HEK293 (cell line): Measurements from ENCODE around the gene TRAPPC10.

Experiments
- CTCF ChIP-seq: fragments of 450-650 bp; formaldehyde crosslinking; IDR thresholded peaks from 2 replicates; pipeline ENCODE4 v1.5.1; 2016; ENCODE audit warnings: missing biosample characterization, missing genetic modification characterization
- MZF1 ChIP-seq: fragments of 450-650 bp; formaldehyde crosslinking; IDR thresholded peaks from 2 replicates; pipeline ENCODE4 v1.5.1; 2017; ENCODE audit warnings: missing biosample characterization, missing genetic modification characterization, borderline replicate concordance
- ZNF433 ChIP-seq: fragments of 450-650 bp; formaldehyde crosslinking; IDR thresholded peaks from 2 replicates; pipeline ENCODE4 v1.5.1; 2016; ENCODE audit warnings: missing biosample characterization, missing genetic modification characterization, low read depth
- ZNF777 ChIP-seq: fragments of 450-650 bp; formaldehyde crosslinking; IDR thresholded peaks from 2 replicates; pipeline ENCODE4 v1.5.1; 2017; ENCODE audit warnings: missing biosample characterization, missing genetic modification characterization, borderline replicate concordance
- TF ChIP-seq, protein P1 (sequence below): fragments of 450-650 bp; formaldehyde crosslinking; IDR thresholded peaks from 2 replicates; pipeline ENCODE4 v1.5.1; 2016; ENCODE audit warnings: missing biosample characterization, missing genetic modification characterization
- TF ChIP-seq, protein P2 (sequence below): fragments of 450-650 bp; formaldehyde crosslinking; IDR thresholded peaks from 2 replicates; pipeline ENCODE4 v1.5.1; 2016; ENCODE audit warnings: missing biosample characterization, missing genetic modification characterization

GRCh38 chr21:44094832-44095231 is 82.7 kb downstream of the TRAPPC10 start:
- TF ChIP-seq CTCF (tag by site-specific recombination) (no peak), MZF1 (tag by site-specific recombination) (no peak), ZNF777 (tag by site-specific recombination) (no peak), ZNF433 (tag by site-specific recombination) (no peak)
- TF ChIP-seq, protein P1, sequence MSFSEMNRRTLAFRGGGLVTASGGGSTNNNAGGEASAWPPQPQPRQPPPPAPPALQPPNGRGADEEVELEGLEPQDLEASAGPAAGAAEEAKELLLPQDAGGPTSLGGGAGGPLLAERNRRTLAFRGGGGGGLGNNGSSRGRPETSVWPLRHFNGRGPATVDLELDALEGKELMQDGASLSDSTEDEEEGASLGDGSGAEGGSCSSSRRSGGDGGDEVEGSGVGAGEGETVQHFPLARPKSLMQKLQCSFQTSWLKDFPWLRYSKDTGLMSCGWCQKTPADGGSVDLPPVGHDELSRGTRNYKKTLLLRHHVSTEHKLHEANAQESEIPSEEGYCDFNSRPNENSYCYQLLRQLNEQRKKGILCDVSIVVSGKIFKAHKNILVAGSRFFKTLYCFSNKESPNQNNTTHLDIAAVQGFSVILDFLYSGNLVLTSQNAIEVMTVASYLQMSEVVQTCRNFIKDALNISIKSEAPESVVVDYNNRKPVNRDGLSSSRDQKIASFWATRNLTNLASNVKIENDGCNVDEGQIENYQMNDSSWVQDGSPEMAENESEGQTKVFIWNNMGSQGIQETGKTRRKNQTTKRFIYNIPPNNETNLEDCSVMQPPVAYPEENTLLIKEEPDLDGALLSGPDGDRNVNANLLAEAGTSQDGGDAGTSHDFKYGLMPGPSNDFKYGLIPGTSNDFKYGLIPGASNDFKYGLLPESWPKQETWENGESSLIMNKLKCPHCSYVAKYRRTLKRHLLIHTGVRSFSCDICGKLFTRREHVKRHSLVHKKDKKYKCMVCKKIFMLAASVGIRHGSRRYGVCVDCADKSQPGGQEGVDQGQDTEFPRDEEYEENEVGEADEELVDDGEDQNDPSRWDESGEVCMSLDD (tag by site-specific recombination) = no peak
- TF ChIP-seq, protein P2, sequence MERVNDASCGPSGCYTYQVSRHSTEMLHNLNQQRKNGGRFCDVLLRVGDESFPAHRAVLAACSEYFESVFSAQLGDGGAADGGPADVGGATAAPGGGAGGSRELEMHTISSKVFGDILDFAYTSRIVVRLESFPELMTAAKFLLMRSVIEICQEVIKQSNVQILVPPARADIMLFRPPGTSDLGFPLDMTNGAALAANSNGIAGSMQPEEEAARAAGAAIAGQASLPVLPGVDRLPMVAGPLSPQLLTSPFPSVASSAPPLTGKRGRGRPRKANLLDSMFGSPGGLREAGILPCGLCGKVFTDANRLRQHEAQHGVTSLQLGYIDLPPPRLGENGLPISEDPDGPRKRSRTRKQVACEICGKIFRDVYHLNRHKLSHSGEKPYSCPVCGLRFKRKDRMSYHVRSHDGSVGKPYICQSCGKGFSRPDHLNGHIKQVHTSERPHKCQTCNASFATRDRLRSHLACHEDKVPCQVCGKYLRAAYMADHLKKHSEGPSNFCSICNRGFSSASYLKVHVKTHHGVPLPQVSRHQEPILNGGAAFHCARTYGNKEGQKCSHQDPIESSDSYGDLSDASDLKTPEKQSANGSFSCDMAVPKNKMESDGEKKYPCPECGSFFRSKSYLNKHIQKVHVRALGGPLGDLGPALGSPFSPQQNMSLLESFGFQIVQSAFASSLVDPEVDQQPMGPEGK (tag by site-specific recombination) = no peak
